Kidney (tissue), 14 donors: Measurements from ENCODE around the gene CHSY3. TPM values are rescaled to one million over a fixed set of nuclear protein-coding genes. Genes with fewer than 3 reads are reported as not detected.

Experiments used
- DNase-seq, 5 donors: peaks; one replicate each; pipeline ENCODE4 v3.0.0-alpha.2; 2013 to 2020
- FAIRE-seq: peaks from 2 replicates; lab custom pipeline; 2012; peaks lifted over from hg19 to GRCh38; lab: Jason Lieb, UNC
- H3K27ac ChIP-seq, 2 donors: one replicate each; pipeline ENCODE4 v1.7.0; 2013; ENCODE audit warnings: low read depth in 2 of 2, low read length in 2 of 2, inconsistent platforms in 1 of 2
- H3K27me3 ChIP-seq: one replicate; pipeline ENCODE4 v1.7.1; 2013; ENCODE audit warnings: low read length, inconsistent platforms; ENCODE audit not compliant: control insufficient read depth, insufficient read depth
- H3K36me3 ChIP-seq, 3 donors: one replicate each; pipeline versions ENCODE4 v1.7.0 to v1.7.1; 2013; ENCODE audit warnings: low read length in 3 of 3, control low read depth in 1 of 3, inconsistent platforms in 1 of 3; ENCODE audit not compliant: insufficient read depth in 3 of 3, control insufficient read depth in 2 of 3
- H3K4me1 ChIP-seq, 3 donors: one replicate each; pipeline versions ENCODE4 v1.7.0 to v1.7.1; 2013; ENCODE audit warnings: low read length in 3 of 3, inconsistent platforms in 1 of 3, low read depth in 1 of 3; ENCODE audit not compliant: control insufficient read depth in 2 of 3, insufficient read depth in 2 of 3
- H3K4me3 ChIP-seq, 3 donors: one replicate each; pipeline versions ENCODE4 v1.7.0 to v1.8.1; 2013; ENCODE audit warnings: low read length in 3 of 3, control low read depth in 1 of 3, inconsistent platforms in 1 of 3
- H3K9ac ChIP-seq, 3 donors: one replicate each; pipeline versions ENCODE4 v1.7.0 to v1.7.1; 2013; ENCODE audit warnings: low read length in 3 of 3, control low read depth in 1 of 3, inconsistent platforms in 1 of 3
- H3K9me3 ChIP-seq, 3 donors: one replicate each; pipeline versions ENCODE4 v1.7.0 to v1.7.1; 2013; ENCODE audit warnings: low read length in 3 of 3, control low read depth in 1 of 3, inconsistent platforms in 1 of 3; ENCODE audit not compliant: control insufficient read depth in 2 of 3, insufficient read depth in 1 of 3
- CTCF ChIP-seq: IDR thresholded peaks from 3 replicates; pipeline ENCODE4 v1.5.1; 2012; ENCODE audit warnings: mild to moderate bottlenecking, moderate library complexity, borderline replicate concordance; ENCODE audit not compliant: insufficient read depth; ENCODE audit errors: extremely low read depth
- intact Hi-C: fragments of 100-400 bp; cut with DNase I; formaldehyde crosslinking; loops from one replicate; pipeline ENCODE4 v1.11.1; 2022
- polyA plus RNA-seq: library from polyadenylated mRNA; stranded (reverse); fragments of 350-450 nt; fragmentation: Illumina TruSeq; extraction: RNeasy Lipid Tissue Mini Kit (QIAGEN cat#74804); gene quantifications from one replicate; pipeline ENCODE4 v1.2.3, GENCODE V29; 2014; ENCODE audit warnings: low read depth, low replicate concordance; ENCODE audit not compliant: insufficient read depth
- total RNA-seq: library from RNA; stranded (reverse); fragmentation: NEBNext Ultra II Directional; extraction: Animal tissue kit (Norgen Biotek cat#: 25700); gene quantifications from one replicate; pipeline ENCODE4 v1.2.1, GENCODE V29; 2021
- donor health status: control.
- donor health status: control.
- donor health status: control.
- donor health status: control.
- donor health status: control.
- donor health status: DM: yes; HTN: yes; CAD: no.
- donor health status: Normal renal cell carcinoma (clear cell type).

CHSY3 gene
- total and polyA plus RNA-seq, 2 donors from 2014 or later = 0.13 to 3.0 TPM

GRCh38 chr5:130064484-130064883 lies 160.2 kb downstream of the CHSY3 start:
- Histone ChIP-seq H3K9ac (no peak overlapping the region), H3K27ac (no peak overlapping the region), H3K36me3 (no peaks in the 10 kb centered on the region), H3K27me3 (no peaks in the 10 kb centered on the region), H3K4me1 (no peaks in the 10 kb centered on the region), H3K9me3 (no peaks in the 10 kb centered on the region), H3K4me3 (no peak overlapping the region)
- intact Hi-C loops = no loop called here
- FAIRE-seq = no peak
- no peak for TF ChIP-seq CTCF
- DNase-seq = no peak

- FAIRE-seq (no peak), DNase-seq (no peak)
- H3K4me3 ChIP-seq = no peak overlapping the region
- no peak overlapping the region for H3K9ac ChIP-seq
- H3K9me3 ChIP-seq = no peaks in the 10 kb centered on the region
- H3K27me3 ChIP-seq = no peaks in the 10 kb centered on the region
- intact Hi-C loops = no loop called here
- H3K4me1 ChIP-seq = no peaks in the 10 kb centered on the region
- no peak overlapping the region for H3K27ac ChIP-seq
- no peak for TF ChIP-seq CTCF
- H3K36me3 ChIP-seq = no peaks in the 10 kb centered on the region
These were observed 161.4 kb downstream of the CHSY3 start for GRCh38 chr5:130065617-130066016.

GRCh38 chr5:130066644-130067043 lies 162.4 kb downstream of the CHSY3 start:
- no peak for FAIRE-seq
- intact Hi-C loops = no loop called here

More at GRCh38 chr5:130066644-130067043, 162.4 kb downstream of the CHSY3 start:
- Histone ChIP-seq H3K4me3 (no peak overlapping the region), H3K9ac (no peak overlapping the region), H3K4me1 (no peaks in the 10 kb centered on the region), H3K36me3 (no peaks in the 10 kb centered on the region), H3K27me3 (no peaks in the 10 kb centered on the region), H3K27ac (no peak overlapping the region), H3K9me3 (no peaks in the 10 kb centered on the region)
- no peak for DNase-seq
- no peak for TF ChIP-seq CTCF
